GM19467 (cell line): Measurements from ENCODE around the gene ALPP.
"Not testable (repeated sequence)": the region's sequence is repeated elsewhere in the genome, so short reads cannot be mapped to it uniquely, and the experiment has no call there.

ENCODE experiments used
- ATAC-seq: cut with Tn5 transposase; IDR thresholded peaks from one replicate; pipeline ENCODE4 v1.9.1; 2021; ENCODE audit warnings: mild to moderate bottlenecking, moderate library complexity; ENCODE audit not compliant: unreplicated experiment

ALPP gene

GRCh38 chr2:232378735-232379151, at the start of gene ALPP:
Gene ALPP (plus strand): TSS chr2:232378751. CDS start chr2:232378803, 52 bp downstream.
- not testable (repeated sequence) for ATAC-seq

- no peak for ATAC-seq
Observed at GRCh38 chr2:232329716-232330067, 48.9 kb upstream of the ALPP start.

DNA sequence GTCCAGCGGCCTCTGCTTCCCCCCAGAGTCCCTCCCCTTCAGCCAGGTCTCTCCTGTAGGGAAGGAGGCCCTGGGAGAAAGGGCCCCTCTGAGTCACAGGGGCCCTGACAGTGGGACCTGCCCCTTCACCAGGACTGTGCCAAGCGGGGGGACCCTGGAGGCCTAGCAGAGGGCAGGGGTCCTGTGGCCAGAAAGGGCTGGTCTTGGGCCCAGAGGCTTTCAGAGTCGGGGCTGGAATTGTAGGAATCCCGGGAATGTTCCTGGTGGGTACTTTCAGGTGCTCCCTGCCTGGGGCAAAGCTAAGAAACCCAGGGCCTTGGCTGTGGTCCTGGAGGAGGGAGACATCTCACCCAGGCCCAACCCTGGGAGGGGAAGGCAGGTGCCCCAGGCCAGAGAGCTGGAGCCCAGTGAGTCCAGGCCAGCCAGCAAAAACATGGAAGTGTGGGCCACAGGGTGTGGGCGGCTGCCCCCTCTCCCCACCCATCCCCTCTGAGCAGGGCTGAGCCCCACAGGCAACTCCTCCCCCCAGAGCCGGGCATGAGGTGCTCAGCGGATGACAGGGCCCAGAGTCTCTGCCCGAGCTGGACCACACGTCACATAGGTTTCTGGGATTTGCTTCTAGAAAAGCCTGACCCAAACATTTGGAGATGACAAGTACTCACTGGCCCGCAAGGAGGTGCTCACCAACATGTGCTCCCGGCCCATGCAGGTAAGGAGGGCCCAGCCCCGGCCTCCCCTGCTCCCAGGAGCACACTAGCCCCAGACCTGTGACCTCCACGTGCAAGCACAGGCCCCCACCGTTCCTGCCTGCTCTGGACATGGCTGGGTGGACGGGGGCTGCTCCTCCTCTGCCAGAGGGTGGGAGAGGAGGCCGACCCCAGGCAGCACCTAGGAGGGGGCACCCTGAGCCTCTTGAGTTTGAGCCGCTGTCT, 48.2 kb upstream of the ALPP start:
- ATAC-seq = no peak

GRCh38 chr2:232331061-232331460, 47.5 kb upstream of the ALPP start:
- ATAC-seq = not testable (repeated sequence)

GRCh38 chr2:232331641-232332040, 46.9 kb upstream of the ALPP start:
- not testable (repeated sequence) for ATAC-seq

DNA sequence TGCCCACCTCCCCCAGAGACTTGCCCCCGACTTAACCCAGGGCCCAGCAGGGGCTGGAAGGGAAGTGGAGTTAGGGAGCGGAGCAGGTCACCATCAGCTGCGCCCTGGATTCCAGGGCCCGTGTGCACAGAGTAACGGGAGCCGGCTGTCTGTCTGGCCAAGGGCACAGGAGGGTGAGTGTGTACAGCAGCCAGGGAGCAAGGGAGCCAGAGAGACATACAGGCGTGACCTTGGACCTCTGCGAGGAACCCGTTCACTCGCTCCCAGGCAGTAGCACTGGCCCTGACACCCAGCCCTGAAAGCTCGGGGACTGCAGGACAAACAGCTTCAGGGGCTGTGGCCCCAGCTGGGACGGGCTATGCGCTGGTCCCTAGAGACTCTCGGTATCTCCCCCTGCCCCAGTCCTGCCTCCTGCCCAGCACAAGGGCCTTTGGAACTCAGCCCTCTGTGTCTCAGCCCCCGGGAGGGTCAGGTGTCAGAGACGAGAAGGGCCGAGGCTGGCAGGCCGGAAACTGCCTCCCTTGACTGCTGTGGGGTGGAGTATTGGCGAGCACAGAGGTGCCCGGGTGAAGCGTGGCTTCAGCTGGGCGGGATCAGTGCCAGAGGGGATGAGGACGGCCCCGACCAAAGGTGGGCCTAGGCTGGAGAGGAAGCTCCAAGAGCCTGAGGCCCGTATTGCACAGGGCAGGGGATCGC, 46.2 kb upstream of the ALPP start:
- not testable (repeated sequence) for ATAC-seq

DNA sequence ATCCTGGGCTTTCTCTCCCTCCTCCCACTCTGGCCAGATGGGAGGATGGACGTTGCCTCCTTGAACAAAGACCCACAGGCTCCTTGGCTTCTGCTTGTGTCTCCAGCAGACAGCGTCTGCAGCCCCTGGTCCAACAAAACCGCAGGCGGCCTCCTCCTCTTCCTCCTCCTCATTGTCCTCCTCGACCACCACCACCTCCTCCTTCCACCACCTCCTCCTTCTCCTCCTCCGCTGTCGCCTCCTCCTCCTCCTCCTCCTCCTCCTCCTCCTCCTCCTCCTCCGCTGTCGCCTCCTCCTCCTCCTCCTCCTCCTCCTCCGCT, 45.7 kb upstream of the ALPP start:
- no peak for ATAC-seq

GRCh38 chr2:232333361-232334135, 45.0 kb upstream of the ALPP start:
- no peak for ATAC-seq

GRCh38 chr2:232334136-232334884, 44.2 kb upstream of the ALPP start:
- ATAC-seq = not testable (repeated sequence)

DNA sequence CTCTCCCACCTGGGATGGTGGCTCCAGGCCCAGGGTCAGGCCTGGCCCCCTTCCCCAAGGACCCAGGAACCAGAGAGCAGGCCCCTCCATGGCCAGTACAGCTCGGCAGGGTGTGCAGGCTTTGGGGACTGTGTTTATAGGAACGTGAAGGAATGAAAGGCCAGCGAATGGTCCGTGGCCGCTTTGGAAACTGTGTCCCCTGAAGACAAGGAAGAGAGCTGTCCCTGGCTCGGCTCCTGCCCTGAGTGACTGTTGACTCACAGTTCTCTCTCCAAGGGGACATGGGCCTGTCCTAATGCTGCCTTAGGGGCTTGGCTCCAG, 43.7 kb upstream of the ALPP start:
- ATAC-seq = not testable (repeated sequence)

- ATAC-seq = not testable (repeated sequence)
Observed at GRCh38 chr2:232335206-232335858, 43.2 kb upstream of the ALPP start.

DNA sequence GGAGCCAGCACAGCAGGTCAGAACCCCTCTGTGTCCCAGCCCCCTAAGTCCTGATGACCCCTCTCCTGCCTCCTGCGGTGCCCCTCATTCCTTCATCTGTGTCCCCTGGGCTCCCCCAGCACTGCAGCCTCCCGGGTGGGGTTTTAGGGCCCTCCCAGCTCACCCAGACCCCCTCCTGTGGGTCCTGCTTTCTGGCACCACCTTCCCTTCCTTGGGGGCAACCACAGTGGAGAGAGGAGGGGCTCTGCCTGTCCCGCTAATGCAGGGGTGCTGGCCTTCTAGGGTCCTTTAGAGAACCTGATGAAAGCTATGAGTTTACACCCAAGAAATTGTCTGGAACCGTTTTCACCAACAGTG, 42.7 kb upstream of the ALPP start:
- no peak for ATAC-seq

GRCh38 chr2:232336241-232336736, 42.3 kb upstream of the ALPP start:
- ATAC-seq = no peak

DNA sequence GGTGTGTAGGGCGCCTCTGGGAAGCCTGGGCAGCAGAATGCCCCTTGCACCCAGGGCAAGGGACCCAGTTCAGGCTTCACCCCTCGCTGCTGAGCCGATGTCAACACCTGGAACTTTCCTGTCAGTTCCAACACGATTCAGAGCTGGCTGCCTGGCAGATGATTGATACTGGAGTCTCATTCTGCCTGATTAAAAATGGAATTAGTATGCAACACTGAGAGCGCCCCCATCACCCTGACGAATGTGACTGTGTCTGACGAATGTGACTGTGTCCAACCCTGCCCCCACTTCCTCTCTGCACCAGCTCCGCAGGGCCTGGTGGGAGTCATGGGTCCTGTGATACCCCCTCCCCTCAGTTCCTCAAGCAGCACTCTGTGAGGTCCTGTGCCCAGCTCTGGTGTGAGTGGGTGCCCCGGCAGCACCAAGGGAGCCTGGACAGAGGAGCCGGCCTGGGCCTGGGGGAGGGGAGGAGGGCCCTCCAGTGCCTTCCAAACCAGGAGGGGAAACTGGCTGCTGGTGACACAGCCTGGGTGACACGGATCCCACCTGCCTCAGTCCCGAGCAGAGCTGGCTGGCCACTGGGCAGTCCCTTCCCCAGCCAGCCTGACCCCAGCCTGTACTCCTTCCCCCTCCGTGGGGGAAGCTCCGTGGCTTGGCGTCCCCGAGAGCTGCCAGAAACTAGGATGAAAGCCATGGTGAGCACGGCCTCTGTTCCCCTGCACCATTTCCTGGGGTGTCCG, 41.4 kb upstream of the ALPP start:
- no peak for ATAC-seq

DNA sequence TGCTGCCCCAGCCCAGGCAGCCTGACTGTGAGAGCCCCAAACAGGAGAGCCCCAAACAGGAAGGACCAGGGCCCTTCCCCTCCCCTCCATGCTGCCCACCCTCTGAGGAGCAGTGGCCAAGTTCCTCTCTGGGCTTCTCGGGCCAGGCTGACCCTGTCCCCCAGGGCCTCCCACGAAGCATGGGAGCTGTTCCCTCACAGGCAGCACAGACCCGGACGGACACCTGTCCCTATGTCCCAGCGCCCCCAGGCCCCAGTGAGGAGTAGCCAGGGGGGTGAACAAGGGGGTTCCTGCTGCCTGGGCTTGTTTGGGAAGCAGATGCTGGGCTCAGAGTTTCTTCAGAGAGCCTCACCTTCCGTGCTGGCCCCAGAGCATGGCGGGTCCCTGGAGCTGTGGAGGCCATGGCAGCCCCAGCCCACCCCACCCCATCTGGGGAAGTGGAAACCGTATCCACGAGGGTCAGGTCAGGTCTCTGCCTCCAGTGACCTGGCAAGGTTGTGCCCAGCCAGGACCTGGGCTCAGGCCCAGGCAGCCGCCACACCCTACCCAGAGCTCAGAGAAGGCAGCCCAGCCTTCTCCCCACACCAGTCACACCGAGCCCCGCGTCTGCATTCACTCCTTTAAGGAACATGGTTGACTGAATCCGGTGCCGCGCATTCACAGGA, 40.3 kb upstream of the ALPP start:
- ATAC-seq = not testable (repeated sequence)

DNA sequence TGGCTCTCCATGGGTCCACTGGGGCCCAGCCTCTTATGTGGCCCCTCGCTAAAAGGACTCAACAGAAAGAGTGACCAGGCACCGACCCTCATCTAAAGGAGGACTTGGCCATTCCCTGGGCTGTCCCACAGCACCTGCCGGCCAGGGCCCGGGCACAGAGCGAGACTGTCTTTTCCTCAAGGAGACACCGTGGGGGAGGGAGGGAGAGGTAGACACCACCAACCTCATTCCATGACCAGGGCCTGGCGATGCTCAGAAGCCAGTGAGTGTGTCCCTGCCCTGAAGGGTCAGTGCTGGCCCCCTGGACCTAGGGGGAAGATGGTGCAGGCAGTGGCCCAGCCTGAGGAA, 39.8 kb upstream of the ALPP start:
- no peak for ATAC-seq

GRCh38 chr2:232339121-232340081, 39.1 kb upstream of the ALPP start:
- ATAC-seq = no peak
